Measurements from ENCODE around the gene SMYD1. TPM values are rescaled to one million over a fixed set of nuclear protein-coding genes. Genes with fewer than 3 reads are reported as not detected.

SMYD1 gene
- total RNA-seq, 2 experiments from 2014 or later, result not detected

- Mint-ChIP-seq H3K9me3 (no peaks in the 10 kb centered on the region), H3K27me3 (no peaks in the 10 kb centered on the region), H3K4me3 (no peak overlapping the region), H3K4me1 (ENCODE audit: low read depth) (peaks cover 11% of the 10 kb centered on the region), H3K27ac (no peak overlapping the region), H3K36me3 (ENCODE audit: low read depth) (peaks cover 18% of the 10 kb centered on the region)
- DNase-seq, result no peak
- intact Hi-C loops (cut with micrococcal nuclease), result no loop called here
- TF ChIP-seq CTCF (IDR thresholded peaks at IDR 0.05), result no peak
- no peak for ATAC-seq
- CTCF ChIA-PET, result no interaction called here
- POLR2A ChIA-PET, result interaction anchor here (2.6 kb wide), 1 partner anchor 8 kb away, joined by 16 read pairs; the partner anchor contains the start of gene RNU2-63P
Observed at GRCh38 chr2:88024509-88024908, 43.1 kb upstream of the SMYD1 start.

GRCh38 chr2:88027697-88028389 lies 39.8 kb upstream of the SMYD1 start:
- ChIA-PET CTCF (interaction anchor here (0.7 to 1.1 kb wide), 2 partner anchors 18 to 33 kb away, joined by 3 read pairs; no protein-coding TSS in a partner anchor), POLR2A (interaction anchor here (0.9 to 2.4 kb wide), 2 partner anchors 11 to 26 kb away, joined by 3 to 16 read pairs; partner anchors contain the start of gene RNU2-63P)
- H3K27ac Mint-ChIP-seq, result peak overlapping the region; percentile 49
- ATAC-seq (peak; percentile 56), DNase-seq (no peak)
- no peaks in the 10 kb centered on the region for H3K27me3 Mint-ChIP-seq
- intact Hi-C loops (cut with micrococcal nuclease), result no loop called here
- H3K36me3 Mint-ChIP-seq (ENCODE audit: low read depth), result peaks cover 25% of the 10 kb centered on the region
- H3K9me3 Mint-ChIP-seq, result no peaks in the 10 kb centered on the region
- peaks cover 11% of the 10 kb centered on the region for H3K4me1 Mint-ChIP-seq (ENCODE audit: low read depth)
- no peak for TF ChIP-seq CTCF (IDR thresholded peaks at IDR 0.05)
- H3K4me3 Mint-ChIP-seq, result peak overlapping the region; percentile 18

- H3K27me3 Mint-ChIP-seq, result no peaks in the 10 kb centered on the region
- H3K4me1 Mint-ChIP-seq (ENCODE audit: low read depth), result peaks cover 11% of the 10 kb centered on the region
- H3K36me3 Mint-ChIP-seq (ENCODE audit: low read depth), result peaks cover 29% of the 10 kb centered on the region
- no peak for TF ChIP-seq CTCF (IDR thresholded peaks at IDR 0.05)
- no peak overlapping the region for H3K4me3 Mint-ChIP-seq
- no peaks in the 10 kb centered on the region for H3K9me3 Mint-ChIP-seq
- no peak overlapping the region for H3K27ac Mint-ChIP-seq
- DNase-seq (no peak), ATAC-seq (no peak)
- POLR2A ChIA-PET, result interaction anchor here (2.4 kb wide), 1 partner anchor 12 kb away, joined by 16 read pairs; the partner anchor contains the start of gene RNU2-63P
- intact Hi-C loops (cut with micrococcal nuclease), result no loop called here
- CTCF ChIA-PET, result interaction anchor here (1.1 kb wide), 1 partner anchor 19 kb away, joined by 3 read pairs; no protein-coding TSS in a partner anchor
Observed at GRCh38 chr2:88028931-88029330, 38.7 kb upstream of the SMYD1 start.

GRCh38 chr2:88032070-88032702 lies 35.4 kb upstream of the SMYD1 start:
- DNase-seq (no peak), ATAC-seq (no peak)
- peaks cover 47% of the 10 kb centered on the region for H3K36me3 Mint-ChIP-seq (ENCODE audit: low read depth)
- ChIA-PET POLR2A (interaction anchor here (1.0 to 2.1 kb wide), 2 partner anchors 16 kb away, joined by 3 to 10 read pairs; partner anchors contain the start of gene RNU2-63P), CTCF (interaction anchor here (0.7 to 1.3 kb wide), 3 partner anchors 29 to 36 kb away, joined by 3 read pairs; no protein-coding TSS in a partner anchor)
- TF ChIP-seq CTCF (IDR thresholded peaks at IDR 0.05), result no peak
- intact Hi-C loops (cut with micrococcal nuclease), result no loop called here
- peaks cover 25% of the 10 kb centered on the region for H3K4me1 Mint-ChIP-seq (ENCODE audit: low read depth)
- H3K9me3 Mint-ChIP-seq, result peaks cover 4% of the 10 kb centered on the region
- no peak overlapping the region for H3K4me3 Mint-ChIP-seq
- H3K27ac Mint-ChIP-seq, result no peak overlapping the region
- H3K27me3 Mint-ChIP-seq, result no peaks in the 10 kb centered on the region

Measured in activated CD8-positive, alpha-beta T cell treated with anti-CD3 and anti-CD28 coated beads for 36 hours (primary cell).